Fibroblast of lung (primary cell): ENCODE results near the gene SLC6A12. TPM values are rescaled to one million over a fixed set of nuclear protein-coding genes. Genes with fewer than 3 reads are reported as not detected.

ENCODE experiments used
- DNase-seq, 2 donors: peaks; one replicate each; pipeline versions ENCODE4 v3.0.0 to v3.0.0-alpha.2; 2010; ENCODE audit warnings: low read depth in 2 of 2
- H2AFZ ChIP-seq: 2 replicates; pipeline ENCODE4 v1.5.1; 2012; ENCODE audit warnings: low read length, control low read depth, inconsistent platforms
- H3K27ac ChIP-seq: 2 replicates; pipeline ENCODE4 v1.5.1; 2011; ENCODE audit warnings: low read length, control low read depth; ENCODE audit not compliant: insufficient read depth
- H3K27me3 ChIP-seq: 2 replicates; pipeline ENCODE4 v1.5.1; 2011; ENCODE audit warnings: mild to moderate bottlenecking, low read length; ENCODE audit not compliant: control insufficient read depth, insufficient read depth
- H3K36me3 ChIP-seq: 2 replicates; pipeline ENCODE4 v1.5.1; 2011; ENCODE audit warnings: low read length; ENCODE audit not compliant: control insufficient read depth, insufficient read depth
- H3K4me1 ChIP-seq: 2 replicates; pipeline ENCODE4 v1.5.1; 2011; ENCODE audit warnings: low read length; ENCODE audit not compliant: control insufficient read depth, insufficient read depth; ENCODE audit errors: extremely low read depth
- H3K4me2 ChIP-seq: 2 replicates; pipeline ENCODE4 v1.5.1; 2011; ENCODE audit warnings: low read length, control low read depth; ENCODE audit not compliant: insufficient read depth; ENCODE audit errors: extremely low read depth
- H3K4me3 ChIP-seq, 4 experiments: fragments of 200-600 bp in 1 of 4; sonication (generic) in 1 of 4; replicated peaks in 1 of 4; 2 replicates each; pipeline ENCODE4 v1.5.1; 2011 to 2016; ENCODE audit warnings: low read length in 4 of 4, low read depth in 3 of 4, mild to moderate bottlenecking in 3 of 4, control low read depth in 2 of 4, inconsistent platforms in 1 of 4, mixed read lengths in 1 of 4; ENCODE audit not compliant: insufficient read depth in 1 of 4; ENCODE audit errors: control extremely low read depth in 1 of 4
- H3K79me2 ChIP-seq: 2 replicates; pipeline ENCODE4 v1.5.1; 2012; ENCODE audit warnings: mild to moderate bottlenecking, low read length, inconsistent platforms; ENCODE audit not compliant: control insufficient read depth, insufficient read depth
- H3K9ac ChIP-seq: 2 replicates; pipeline ENCODE4 v1.5.1; 2011; ENCODE audit warnings: mild to moderate bottlenecking, low read length, control low read depth; ENCODE audit not compliant: insufficient read depth
- H3K9me3 ChIP-seq: 2 replicates; pipeline ENCODE4 v1.5.1; 2012; ENCODE audit warnings: low read depth, low read length; ENCODE audit not compliant: control insufficient read depth, insufficient read depth
- H4K20me1 ChIP-seq: 2 replicates; pipeline ENCODE4 v1.5.1; 2011; ENCODE audit warnings: low read length; ENCODE audit not compliant: control insufficient read depth, insufficient read depth; ENCODE audit errors: extremely low read depth
- EZH2 ChIP-seq: IDR thresholded peaks from 2 replicates; pipeline ENCODE4 v1.5.1; 2012; ENCODE audit warnings: low read length, control low read depth, mild to moderate bottlenecking; ENCODE audit errors: missing control alignments
- polyA plus RNA-seq, 2 donors: library from polyadenylated mRNA; depleted of rRNA in 1 of 2; stranded (reverse) in 1 of 2; unstranded in 1 of 2; fragments of >200 nt; gene quantifications; 2 replicates each; pipeline ENCODE4 v1.2.1, GENCODE V29; 2011 to 2012; ENCODE audit warnings: missing spikeins in 1 of 2
- total RNA-seq: library from RNA; depleted of rRNA; stranded (reverse); fragments of >200 nt; gene quantifications from 2 replicates; pipeline ENCODE4 v1.2.1, GENCODE V29; 2014
- TF ChIP-seq, protein P1 (sequence below), 2 donors: IDR thresholded peaks in 1 of 2; conservative IDR thresholded peaks in 1 of 2; 1 replicate in 1 of 2; 2 replicates in 1 of 2; pipeline ENCODE4 v1.5.1; 2011 to 2012; ENCODE audit warnings: low read length in 2 of 2, control low read depth in 1 of 2, inconsistent platforms in 1 of 2, low read depth in 1 of 2, mild to moderate bottlenecking in 1 of 2

The SLC6A12 gene
- total and polyA plus RNA-seq, 2 donors (not counting 1 experiment from before 2014, with no cell fraction given), result not detected

DNA sequence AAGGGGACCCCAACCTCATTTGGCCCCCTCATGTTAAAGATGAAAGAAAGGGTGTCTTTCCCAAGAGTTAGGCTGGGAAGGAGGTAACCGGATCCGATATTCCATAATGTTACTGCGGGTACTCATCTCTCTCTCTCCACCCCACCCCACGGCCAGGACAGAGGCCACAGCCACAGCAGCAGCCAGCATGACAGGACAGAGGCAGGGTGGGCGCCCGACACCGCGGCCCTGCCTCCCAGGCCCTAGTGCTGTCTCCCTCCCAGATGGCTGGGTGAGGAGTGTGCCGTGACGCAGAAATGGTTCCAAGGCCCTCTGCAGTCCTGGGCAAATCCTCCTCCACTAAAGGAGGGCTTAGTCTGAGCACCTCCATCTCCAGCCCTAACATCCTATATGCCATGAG lies 6.2 kb downstream of the SLC6A12 start:
- Histone ChIP-seq H3K9me3 (no peaks in the 10 kb centered on the region), H3K9ac (no peak overlapping the region), H3K27me3 (peaks cover 18% of the 10 kb centered on the region), H3K4me2 (no peak overlapping the region), H3K79me2 (no peaks in the 10 kb centered on the region), H3K36me3 (no peaks in the 10 kb centered on the region), H3K4me3 (no peak overlapping the region), H2AFZ (no peak overlapping the region), H4K20me1 (no peaks in the 10 kb centered on the region), H3K27ac (no peak overlapping the region), H3K4me1 (no peaks in the 10 kb centered on the region)
- no peak for DNase-seq
- TF ChIP-seq, protein P1, sequence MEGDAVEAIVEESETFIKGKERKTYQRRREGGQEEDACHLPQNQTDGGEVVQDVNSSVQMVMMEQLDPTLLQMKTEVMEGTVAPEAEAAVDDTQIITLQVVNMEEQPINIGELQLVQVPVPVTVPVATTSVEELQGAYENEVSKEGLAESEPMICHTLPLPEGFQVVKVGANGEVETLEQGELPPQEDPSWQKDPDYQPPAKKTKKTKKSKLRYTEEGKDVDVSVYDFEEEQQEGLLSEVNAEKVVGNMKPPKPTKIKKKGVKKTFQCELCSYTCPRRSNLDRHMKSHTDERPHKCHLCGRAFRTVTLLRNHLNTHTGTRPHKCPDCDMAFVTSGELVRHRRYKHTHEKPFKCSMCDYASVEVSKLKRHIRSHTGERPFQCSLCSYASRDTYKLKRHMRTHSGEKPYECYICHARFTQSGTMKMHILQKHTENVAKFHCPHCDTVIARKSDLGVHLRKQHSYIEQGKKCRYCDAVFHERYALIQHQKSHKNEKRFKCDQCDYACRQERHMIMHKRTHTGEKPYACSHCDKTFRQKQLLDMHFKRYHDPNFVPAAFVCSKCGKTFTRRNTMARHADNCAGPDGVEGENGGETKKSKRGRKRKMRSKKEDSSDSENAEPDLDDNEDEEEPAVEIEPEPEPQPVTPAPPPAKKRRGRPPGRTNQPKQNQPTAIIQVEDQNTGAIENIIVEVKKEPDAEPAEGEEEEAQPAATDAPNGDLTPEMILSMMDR (conservative IDR thresholded peaks at IDR 0.05 in 1 of 2, IDR thresholded peaks at IDR 0.05 in 1 of 2; ENCODE audit: low read depth in 1 of 2, low read length in 2 of 2), result no peak
- TF ChIP-seq EZH2, result no peak

DNA sequence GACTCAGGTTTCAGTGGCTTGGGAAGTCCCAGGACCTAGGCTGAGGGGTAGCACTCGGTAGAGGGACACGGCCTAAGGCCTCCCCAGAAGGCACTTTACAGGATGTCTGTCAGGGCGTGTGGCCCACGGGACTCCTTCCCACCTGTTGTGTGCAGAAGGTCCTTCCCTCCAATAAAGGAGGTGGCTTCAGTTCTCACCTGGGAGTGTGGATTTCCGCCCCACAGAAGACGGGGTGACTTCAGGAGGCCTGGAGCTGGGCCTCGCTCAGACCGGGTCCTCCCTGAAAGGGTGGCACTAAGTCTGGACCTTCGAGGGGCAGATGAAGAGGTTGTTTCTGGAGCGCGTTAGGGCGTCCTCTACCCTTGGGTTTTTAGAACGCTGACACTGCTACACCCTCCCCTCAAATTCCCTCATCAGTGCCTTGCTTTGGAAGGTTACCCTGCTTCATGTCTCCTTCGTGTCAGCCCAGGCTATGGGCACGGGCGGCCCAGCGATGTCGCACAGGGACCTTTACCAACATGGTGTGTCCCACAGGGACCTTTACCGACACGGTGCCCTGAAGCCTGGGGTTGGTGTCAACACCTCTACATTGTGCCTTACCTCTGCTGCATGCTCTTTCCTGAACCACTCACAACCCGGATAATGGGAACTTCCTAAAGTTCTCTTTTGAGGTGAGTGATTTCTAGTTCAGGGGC lies 7.1 kb downstream of the SLC6A12 start:
- no peak for TF ChIP-seq EZH2
- TF ChIP-seq, protein P1 (conservative IDR thresholded peaks at IDR 0.05 in 1 of 2, IDR thresholded peaks at IDR 0.05 in 1 of 2; ENCODE audit: low read depth in 1 of 2, low read length in 2 of 2), result no peak
- H2AFZ ChIP-seq, result no peak overlapping the region

DNA sequence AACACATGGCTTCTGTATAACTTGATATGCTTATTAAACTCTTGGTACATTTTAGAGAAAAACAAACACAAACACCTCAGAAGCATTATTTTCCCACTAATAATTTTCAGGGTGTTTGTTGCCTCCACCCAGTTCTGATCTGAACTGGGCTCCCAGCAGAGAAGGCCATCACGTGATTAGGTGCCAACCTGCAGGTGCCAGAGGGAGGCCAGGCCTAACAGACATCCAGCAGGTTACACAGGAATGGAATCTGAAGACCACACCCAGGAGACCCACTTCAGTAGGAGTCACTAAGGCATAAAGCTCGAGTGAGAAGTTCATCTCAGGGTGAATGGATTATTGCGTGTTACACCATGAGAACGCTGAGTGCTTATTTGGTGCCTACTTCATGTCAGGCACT lies 8.9 kb downstream of the SLC6A12 start:
- H3K27me3 ChIP-seq, result peaks cover 24% of the 10 kb centered on the region
- no peak overlapping the region for H3K4me2 ChIP-seq
- TF ChIP-seq, protein P1 (conservative IDR thresholded peaks at IDR 0.05 in 1 of 2, IDR thresholded peaks at IDR 0.05 in 1 of 2; ENCODE audit: low read depth in 1 of 2, low read length in 2 of 2), result no peak
- TF ChIP-seq EZH2, result no peak
- H3K4me1 ChIP-seq, result no peaks in the 10 kb centered on the region
- no peaks in the 10 kb centered on the region for H3K79me2 ChIP-seq
- H4K20me1 ChIP-seq, result no peaks in the 10 kb centered on the region
- no peak overlapping the region for H2AFZ ChIP-seq
- H3K9me3 ChIP-seq, result no peaks in the 10 kb centered on the region
- no peak overlapping the region for H3K4me3 ChIP-seq
- no peak for DNase-seq
- H3K27ac ChIP-seq, result no peak overlapping the region
- no peaks in the 10 kb centered on the region for H3K36me3 ChIP-seq
- H3K9ac ChIP-seq, result no peak overlapping the region

More for the DNA sequence above, 7.1 kb downstream of the SLC6A12 start:
- Histone ChIP-seq H3K4me3 (no peak overlapping the region), H3K9ac (no peak overlapping the region), H3K4me2 (no peak overlapping the region), H3K4me1 (no peaks in the 10 kb centered on the region), H3K27me3 (peaks cover 19% of the 10 kb centered on the region), H3K9me3 (no peaks in the 10 kb centered on the region), H3K27ac (no peak overlapping the region), H3K79me2 (no peaks in the 10 kb centered on the region), H3K36me3 (no peaks in the 10 kb centered on the region), H4K20me1 (no peaks in the 10 kb centered on the region)
- DNase-seq, result no peak
